NB4 (cell line): Measurements from ENCODE around the gene DNAJC21.

Experiments used
- DNase-seq: peaks from one replicate; pipeline ENCODE4 v3.0.0; 2010; ENCODE audit warnings: low read depth
- H3K4me3 ChIP-seq: one replicate; pipeline ENCODE4 v1.5.1; 2011; ENCODE audit warnings: mild to moderate bottlenecking, low read depth, low read length, moderate library complexity
- MYC ChIP-seq: IDR thresholded peaks from 2 replicates; pipeline ENCODE4 v1.6.1; 2011; ENCODE audit warnings: low read depth, low read length
- POLR2A ChIP-seq: IDR thresholded peaks from 2 replicates; pipeline ENCODE4 v1.6.1; 2011; ENCODE audit warnings: mild to moderate bottlenecking; ENCODE audit not compliant: insufficient read length; ENCODE audit errors: extremely low read depth
- TF ChIP-seq, protein P1 (sequence below): IDR thresholded peaks from one replicate; pipeline ENCODE4 v1.5.1; 2012; ENCODE audit warnings: low read depth, low read length
- TF ChIP-seq, protein P2 (sequence below): IDR thresholded peaks from 2 replicates; pipeline ENCODE4 v1.6.1; 2011; ENCODE audit warnings: low read depth, low read length

DNAJC21 gene

DNA sequence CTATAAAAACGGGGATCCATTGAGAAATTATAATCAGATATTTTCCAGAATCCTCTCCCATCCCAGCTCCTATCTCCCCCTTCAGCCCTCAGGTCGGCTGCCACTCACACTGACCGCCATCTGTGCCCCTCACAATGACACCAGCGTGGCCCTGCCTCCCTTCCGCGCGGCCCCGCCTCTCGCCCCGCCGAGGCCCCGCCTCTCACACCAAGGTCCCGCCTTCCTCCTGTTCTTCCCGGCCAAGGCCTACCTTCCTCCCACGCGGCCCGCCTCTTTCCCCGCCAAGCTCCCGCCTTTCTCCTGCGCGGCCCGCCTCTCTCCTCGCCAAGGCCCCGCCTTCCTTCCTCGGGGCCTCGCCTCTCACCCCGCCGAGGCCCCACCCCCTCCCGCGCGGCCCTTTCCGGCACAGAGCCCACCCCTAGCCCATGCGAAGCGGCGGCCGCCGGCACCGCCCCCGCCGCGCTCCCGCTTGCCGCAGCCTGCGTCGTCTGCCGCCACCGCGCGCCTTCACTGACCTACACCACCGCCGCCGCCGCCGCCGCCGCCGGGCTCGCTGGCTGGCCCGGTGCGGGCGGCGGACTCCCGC lies at the start of gene DNAJC21:
TSS of gene DNAJC21 (plus strand) at position 426 of the 586 bp plus-strand sequence. CDS start 261 bp downstream, outside the sequence.
- TF ChIP-seq, protein P1, sequence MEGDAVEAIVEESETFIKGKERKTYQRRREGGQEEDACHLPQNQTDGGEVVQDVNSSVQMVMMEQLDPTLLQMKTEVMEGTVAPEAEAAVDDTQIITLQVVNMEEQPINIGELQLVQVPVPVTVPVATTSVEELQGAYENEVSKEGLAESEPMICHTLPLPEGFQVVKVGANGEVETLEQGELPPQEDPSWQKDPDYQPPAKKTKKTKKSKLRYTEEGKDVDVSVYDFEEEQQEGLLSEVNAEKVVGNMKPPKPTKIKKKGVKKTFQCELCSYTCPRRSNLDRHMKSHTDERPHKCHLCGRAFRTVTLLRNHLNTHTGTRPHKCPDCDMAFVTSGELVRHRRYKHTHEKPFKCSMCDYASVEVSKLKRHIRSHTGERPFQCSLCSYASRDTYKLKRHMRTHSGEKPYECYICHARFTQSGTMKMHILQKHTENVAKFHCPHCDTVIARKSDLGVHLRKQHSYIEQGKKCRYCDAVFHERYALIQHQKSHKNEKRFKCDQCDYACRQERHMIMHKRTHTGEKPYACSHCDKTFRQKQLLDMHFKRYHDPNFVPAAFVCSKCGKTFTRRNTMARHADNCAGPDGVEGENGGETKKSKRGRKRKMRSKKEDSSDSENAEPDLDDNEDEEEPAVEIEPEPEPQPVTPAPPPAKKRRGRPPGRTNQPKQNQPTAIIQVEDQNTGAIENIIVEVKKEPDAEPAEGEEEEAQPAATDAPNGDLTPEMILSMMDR: no peak
- peak; percentile 55 for TF ChIP-seq POLR2A
- TF ChIP-seq, protein P2, sequence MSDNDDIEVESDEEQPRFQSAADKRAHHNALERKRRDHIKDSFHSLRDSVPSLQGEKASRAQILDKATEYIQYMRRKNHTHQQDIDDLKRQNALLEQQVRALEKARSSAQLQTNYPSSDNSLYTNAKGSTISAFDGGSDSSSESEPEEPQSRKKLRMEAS: peak; percentile 50; the same call in 1 of the 2 replicates
- peak; percentile 3; the same call in 1 of the 2 replicates for TF ChIP-seq MYC

DNA sequence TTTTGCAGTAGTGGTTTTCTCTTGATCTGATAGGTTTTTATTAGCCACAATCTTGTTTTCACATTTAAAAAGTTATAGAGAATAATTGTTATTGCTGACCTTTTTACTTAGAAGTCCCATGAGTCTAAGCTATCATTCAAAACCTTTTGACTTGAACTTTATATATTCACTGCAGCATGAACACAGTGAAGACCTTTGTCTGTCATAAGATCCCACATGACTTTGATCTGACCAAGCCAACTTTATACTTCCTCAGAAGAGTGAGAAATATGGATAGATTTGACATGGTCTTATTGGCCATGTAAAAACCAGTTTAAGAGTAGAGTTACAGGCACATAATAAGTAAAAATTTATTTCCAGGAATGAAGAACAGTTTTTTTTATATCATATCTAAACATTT lies 48.1 kb upstream of the DNAJC21 start:
- TF ChIP-seq MYC (no peak), POLR2A (no peak)
- TF ChIP-seq, protein P1: no peak
- TF ChIP-seq, protein P2: no peak
- H3K4me3 ChIP-seq: no peak overlapping the region
- DNase-seq: no peak

More for the DNA sequence above, at the start of gene DNAJC21:
- peak; percentile 98 for DNase-seq
- peak within 1 kb of the TSS; percentile 90 for H3K4me3 ChIP-seq

DNA sequence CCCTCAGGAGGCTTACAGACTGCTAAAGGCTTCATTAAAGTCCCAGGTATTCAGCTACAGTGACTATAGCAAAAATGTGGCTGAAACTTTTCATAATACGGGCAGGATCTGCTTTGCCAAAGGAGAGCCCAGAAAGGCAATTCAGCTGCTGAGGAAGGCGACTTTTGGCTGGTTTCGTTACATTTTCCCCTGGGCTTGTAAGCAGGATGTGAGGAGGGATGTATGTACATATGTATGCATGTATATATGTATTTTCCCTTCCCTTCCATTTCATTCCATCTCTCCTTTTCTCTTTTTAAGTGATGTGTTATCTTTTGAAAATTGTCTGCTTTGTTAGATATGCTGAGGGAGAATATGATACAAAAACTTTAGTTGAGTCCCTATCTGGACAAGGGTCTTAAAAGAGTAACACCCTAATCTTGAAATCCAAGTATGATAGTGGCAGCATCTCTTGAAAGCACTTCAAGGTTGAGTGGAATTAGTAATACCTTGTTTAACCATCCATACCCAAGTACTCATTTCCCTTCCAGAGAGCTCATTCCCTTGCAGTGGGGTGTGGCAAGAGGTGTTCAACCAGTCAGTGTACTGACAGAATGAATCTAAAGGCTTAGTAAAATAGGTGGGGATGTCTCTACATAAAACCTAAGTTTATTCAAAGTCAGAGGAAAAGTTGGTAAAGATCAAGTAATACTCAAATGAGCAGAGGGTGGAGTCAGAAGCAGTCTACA lies 42.8 kb upstream of the DNAJC21 start:
- H3K4me3 ChIP-seq: no peak overlapping the region
- no peak for TF ChIP-seq MYC
- TF ChIP-seq, protein P2: no peak
- TF ChIP-seq, protein P1: no peak
- no peak for TF ChIP-seq POLR2A
- DNase-seq: no peak

DNA sequence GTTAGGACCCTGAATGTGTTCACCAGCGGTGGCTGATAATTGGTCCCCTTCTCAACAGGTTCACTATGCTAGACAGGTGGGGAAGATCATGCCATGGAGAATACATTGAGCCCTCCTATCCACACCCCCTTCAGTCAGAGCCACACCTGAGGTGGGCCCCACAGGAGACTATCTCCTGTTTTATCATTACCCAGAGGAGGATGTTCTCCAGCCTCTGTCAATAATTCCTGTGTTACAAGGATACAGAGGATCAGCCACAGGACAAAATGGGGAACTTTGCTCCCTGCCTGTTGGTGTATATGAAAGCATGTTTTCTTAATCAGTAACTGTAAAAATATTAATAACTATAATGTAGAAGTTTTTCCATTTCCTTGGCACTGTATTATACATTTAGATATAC lies 40.0 kb upstream of the DNAJC21 start:
- no peak overlapping the region for H3K4me3 ChIP-seq
- TF ChIP-seq MYC (no peak), POLR2A (no peak)
- TF ChIP-seq, protein P1: no peak
- TF ChIP-seq, protein P2: no peak
- no peak for DNase-seq

DNA sequence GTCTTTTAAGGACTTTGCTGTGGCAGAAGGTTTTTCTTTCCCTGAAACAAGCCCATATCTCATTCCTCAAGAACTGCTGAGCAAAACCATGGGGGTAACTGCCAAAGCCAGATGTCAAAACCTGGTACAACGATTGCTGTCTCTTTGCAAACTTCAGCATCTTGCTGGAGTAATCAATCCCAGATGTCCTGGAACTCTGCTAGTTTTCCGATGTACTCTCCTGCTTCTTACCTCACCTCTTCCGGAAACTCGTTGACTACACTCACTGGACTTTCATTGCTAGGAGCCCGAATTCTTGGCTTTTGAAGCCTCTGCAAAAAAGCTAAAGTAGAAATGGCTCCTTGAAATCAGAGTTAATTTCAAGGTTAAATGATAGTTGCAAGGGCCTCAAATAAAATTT lies 37.4 kb upstream of the DNAJC21 start:
- H3K4me3 ChIP-seq: no peak overlapping the region
- no peak for TF ChIP-seq POLR2A
- TF ChIP-seq, protein P1: no peak
- TF ChIP-seq MYC: no peak
- TF ChIP-seq, protein P2: no peak
- DNase-seq: no peak

DNA sequence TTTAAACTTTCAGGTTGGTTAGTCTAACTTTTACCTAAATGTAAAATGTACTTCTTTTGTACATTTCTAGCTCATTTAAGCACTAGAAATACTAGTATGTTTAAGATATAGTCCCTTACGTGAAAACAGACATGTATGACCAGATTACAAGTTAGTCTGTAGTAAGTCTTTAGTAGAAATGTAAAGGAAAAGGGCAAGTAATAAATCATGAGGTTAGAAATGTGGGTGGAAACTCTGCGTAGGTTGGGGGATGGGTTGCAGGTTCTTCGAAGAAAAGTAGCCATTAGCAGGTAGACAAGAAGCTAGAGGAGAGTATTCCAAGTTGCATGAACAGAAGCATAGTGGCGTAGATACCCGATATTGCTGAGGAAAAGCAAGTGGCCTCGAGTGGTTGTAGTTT lies 36.9 kb upstream of the DNAJC21 start:
- no peak for TF ChIP-seq MYC
- TF ChIP-seq, protein P1: no peak
- no peak for TF ChIP-seq POLR2A
- TF ChIP-seq, protein P2: no peak
- DNase-seq: no peak
- no peak overlapping the region for H3K4me3 ChIP-seq
